ENCODE data around the gene ANKH. TPM values are rescaled to one million over a fixed set of nuclear protein-coding genes. Genes with fewer than 3 reads are reported as not detected.

Gene ANKH
- total RNA-seq, 2 donors from 2014 or later: 76.5 to 106 TPM

DNA sequence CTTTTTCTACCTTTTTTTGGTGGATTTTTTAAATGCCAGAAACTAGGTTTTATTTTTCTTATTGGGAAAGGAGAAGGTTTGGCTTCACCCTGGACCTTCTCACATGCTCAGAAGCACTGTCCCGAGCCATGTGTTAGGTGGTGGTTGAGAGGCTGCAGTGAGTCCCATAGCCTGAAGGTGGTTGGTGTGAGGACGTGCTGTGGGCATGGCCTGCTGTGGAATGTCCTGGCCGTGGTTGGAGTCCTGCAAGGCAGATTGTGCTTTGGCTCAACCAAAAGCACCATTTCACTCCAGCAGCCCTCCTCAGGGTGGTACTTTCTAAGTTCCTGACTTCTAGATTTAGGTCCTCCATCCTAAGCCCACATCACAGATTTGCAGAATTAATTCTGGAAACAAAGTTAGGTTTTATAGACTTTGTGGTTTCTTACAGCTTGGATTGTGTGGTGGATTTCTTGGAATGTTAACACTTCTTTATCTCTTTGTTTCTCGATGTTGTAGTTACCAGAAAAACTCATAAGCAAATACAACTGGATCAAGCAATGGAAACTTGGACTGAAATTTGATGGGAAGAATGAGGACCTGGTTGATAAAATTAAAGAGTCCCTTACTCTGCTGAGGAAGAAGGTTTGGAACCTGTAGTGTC, 184.4 kb downstream of the ANKH start:
- no peaks in the 10 kb centered on the region for H3K27me3 ChIP-seq (replicated peaks; ENCODE audit: insufficient read depth)
- H3K4me3 ChIP-seq: no peak overlapping the region
- peaks cover 0 to 12% of the 10 kb centered on the region in 2 donors for H3K36me3 ChIP-seq
- peak overlapping the region; percentile 84 to 90 for H3K27ac ChIP-seq
- no peak for DNase-seq (ENCODE audit: low spot score)
- intact Hi-C loops (cut with DNase I): loop anchor here (5.0 to 10.0 kb wide), 2 partner anchors 188 to 315 kb away; partner anchors contain the start of gene ANKH
- H3K4me1 ChIP-seq (replicated peaks): peaks cover 19% of the 10 kb centered on the region
- TF ChIP-seq, protein P1, sequence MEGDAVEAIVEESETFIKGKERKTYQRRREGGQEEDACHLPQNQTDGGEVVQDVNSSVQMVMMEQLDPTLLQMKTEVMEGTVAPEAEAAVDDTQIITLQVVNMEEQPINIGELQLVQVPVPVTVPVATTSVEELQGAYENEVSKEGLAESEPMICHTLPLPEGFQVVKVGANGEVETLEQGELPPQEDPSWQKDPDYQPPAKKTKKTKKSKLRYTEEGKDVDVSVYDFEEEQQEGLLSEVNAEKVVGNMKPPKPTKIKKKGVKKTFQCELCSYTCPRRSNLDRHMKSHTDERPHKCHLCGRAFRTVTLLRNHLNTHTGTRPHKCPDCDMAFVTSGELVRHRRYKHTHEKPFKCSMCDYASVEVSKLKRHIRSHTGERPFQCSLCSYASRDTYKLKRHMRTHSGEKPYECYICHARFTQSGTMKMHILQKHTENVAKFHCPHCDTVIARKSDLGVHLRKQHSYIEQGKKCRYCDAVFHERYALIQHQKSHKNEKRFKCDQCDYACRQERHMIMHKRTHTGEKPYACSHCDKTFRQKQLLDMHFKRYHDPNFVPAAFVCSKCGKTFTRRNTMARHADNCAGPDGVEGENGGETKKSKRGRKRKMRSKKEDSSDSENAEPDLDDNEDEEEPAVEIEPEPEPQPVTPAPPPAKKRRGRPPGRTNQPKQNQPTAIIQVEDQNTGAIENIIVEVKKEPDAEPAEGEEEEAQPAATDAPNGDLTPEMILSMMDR (IDR thresholded peaks at IDR 0.05): peak in 2 of 4 experiments; percentile 22 to 29
- TF ChIP-seq POLR2AphosphoS5 (IDR thresholded peaks at IDR 0.05): no peak
- 30% methylated on average over 4 of the region's 4 CpGs for WGBS
- no peaks in the 10 kb centered on the region for H3K9me3 ChIP-seq

DNA sequence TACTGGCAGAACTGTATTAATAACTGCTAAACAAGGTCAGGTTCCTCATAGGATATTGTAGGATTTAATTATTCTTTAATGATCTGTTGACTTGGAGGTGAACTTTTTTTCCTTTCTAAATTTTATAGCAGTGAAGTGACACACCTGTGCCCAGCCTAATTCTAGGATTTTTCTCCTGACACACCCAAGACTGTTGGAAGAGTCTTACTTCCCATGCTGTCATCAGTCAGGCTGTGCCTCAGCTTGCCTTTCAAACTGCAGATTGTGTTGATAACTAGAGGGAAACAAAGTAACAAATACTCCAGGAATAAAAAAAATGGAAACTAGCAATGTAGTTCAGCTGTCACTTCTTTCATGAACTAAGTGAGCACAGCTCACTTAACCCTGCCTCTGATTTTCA, 185.1 kb downstream of the ANKH start:
- Histone ChIP-seq H3K9me3 (no peaks in the 10 kb centered on the region), H3K4me3 (no peak overlapping the region), H3K27me3 (replicated peaks; ENCODE audit: insufficient read depth) (no peaks in the 10 kb centered on the region), H3K4me1 (replicated peaks) (peaks cover 22% of the 10 kb centered on the region), H3K27ac (peak overlapping the region; percentile 84 to 90), H3K36me3 (peaks cover 0 to 12% of the 10 kb centered on the region in 2 donors)
- no peak for DNase-seq (ENCODE audit: low spot score)
- intact Hi-C loops (cut with DNase I): loop anchor here (5.0 to 10.0 kb wide), 2 partner anchors 188 to 316 kb away; partner anchors contain the start of gene ANKH
- TF ChIP-seq POLR2AphosphoS5 (IDR thresholded peaks at IDR 0.05): peak; percentile 27
- no peak for TF ChIP-seq POLR2A (IDR thresholded peaks at IDR 0.05)

DNA sequence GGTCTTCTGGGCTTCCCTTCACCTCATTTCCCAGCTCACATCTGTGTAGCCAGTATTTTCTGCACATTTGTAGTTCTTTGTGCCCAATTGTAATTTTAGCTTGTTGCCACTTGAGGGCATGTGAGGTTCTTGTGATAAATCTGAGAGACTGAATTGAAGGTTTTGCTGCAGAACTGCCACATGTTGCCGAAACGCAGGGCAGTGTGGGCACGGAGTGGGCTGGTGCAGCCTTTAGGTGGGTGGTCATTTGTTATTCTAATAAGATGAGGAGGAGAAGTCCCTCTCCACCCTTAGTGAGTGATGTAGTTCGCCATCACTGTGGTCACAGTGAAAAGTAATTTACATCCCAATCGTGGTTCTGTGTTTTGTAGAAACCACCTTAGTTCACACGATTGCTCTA, 185.8 kb downstream of the ANKH start:
- TF ChIP-seq POLR2A (IDR thresholded peaks at IDR 0.05) (no peak), POLR2AphosphoS5 (IDR thresholded peaks at IDR 0.05) (peak; percentile 56)
- TF ChIP-seq, protein P1 (IDR thresholded peaks at IDR 0.05): peak; percentile 34 to 87 (median 70)
- WGBS: 40% methylated on average over 6 of the region's 6 CpGs
- DNase-seq (ENCODE audit: low spot score): peak; percentile 49
- no peak overlapping the region for H3K4me3 ChIP-seq
- peaks cover 25% of the 10 kb centered on the region for H3K4me1 ChIP-seq (replicated peaks)
- peak overlapping the region; percentile 84 to 90 for H3K27ac ChIP-seq
- H3K27me3 ChIP-seq (replicated peaks; ENCODE audit: insufficient read depth): no peaks in the 10 kb centered on the region
- H3K9me3 ChIP-seq: no peaks in the 10 kb centered on the region
- intact Hi-C loops (cut with DNase I): loop anchor here (5.0 to 10.0 kb wide), 2 partner anchors 189 to 317 kb away; partner anchors contain the start of gene ANKH
- peaks cover 0 to 11% of the 10 kb centered on the region in 2 donors for H3K36me3 ChIP-seq

DNA sequence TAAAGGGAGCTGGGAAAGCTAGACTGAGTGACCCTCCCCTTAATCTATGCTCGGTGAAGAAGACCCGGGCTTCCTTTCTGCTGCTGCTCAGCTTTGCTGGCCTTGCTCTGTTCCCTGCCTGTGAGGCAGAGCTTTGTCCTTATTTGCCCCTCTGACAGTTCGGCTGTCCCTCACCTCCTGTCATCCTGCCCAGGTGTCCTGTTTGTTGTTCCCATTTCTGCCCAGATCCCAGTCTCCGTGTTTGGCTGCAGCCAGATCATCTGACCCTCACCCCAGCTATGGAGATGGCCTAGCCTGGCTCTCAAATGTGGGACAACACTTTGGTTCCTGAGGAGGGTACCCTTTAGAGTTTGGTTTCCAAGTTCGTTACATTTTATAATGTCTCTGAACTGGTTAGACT, 186.8 kb downstream of the ANKH start:
- WGBS: 29% methylated on average over 5 of the region's 5 CpGs
- Histone ChIP-seq H3K4me3 (no peak overlapping the region), H3K4me1 (replicated peaks) (peaks cover 25% of the 10 kb centered on the region), H3K27me3 (replicated peaks; ENCODE audit: insufficient read depth) (no peaks in the 10 kb centered on the region), H3K9me3 (no peaks in the 10 kb centered on the region), H3K27ac (peak overlapping the region; percentile 84 to 90), H3K36me3 (peaks cover 0 to under 1% of the 10 kb centered on the region in 2 donors)
- intact Hi-C loops (cut with DNase I): loop anchor here (5.0 to 10.0 kb wide), 2 partner anchors 190 to 318 kb away; partner anchors contain the start of gene ANKH
- peak; percentile 75 for TF ChIP-seq POLR2AphosphoS5 (IDR thresholded peaks at IDR 0.05)
- TF ChIP-seq, protein P1 (IDR thresholded peaks at IDR 0.05): no peak
- TF ChIP-seq POLR2A (IDR thresholded peaks at IDR 0.05): no peak
- peak; percentile 73 for DNase-seq (ENCODE audit: low spot score)

DNA sequence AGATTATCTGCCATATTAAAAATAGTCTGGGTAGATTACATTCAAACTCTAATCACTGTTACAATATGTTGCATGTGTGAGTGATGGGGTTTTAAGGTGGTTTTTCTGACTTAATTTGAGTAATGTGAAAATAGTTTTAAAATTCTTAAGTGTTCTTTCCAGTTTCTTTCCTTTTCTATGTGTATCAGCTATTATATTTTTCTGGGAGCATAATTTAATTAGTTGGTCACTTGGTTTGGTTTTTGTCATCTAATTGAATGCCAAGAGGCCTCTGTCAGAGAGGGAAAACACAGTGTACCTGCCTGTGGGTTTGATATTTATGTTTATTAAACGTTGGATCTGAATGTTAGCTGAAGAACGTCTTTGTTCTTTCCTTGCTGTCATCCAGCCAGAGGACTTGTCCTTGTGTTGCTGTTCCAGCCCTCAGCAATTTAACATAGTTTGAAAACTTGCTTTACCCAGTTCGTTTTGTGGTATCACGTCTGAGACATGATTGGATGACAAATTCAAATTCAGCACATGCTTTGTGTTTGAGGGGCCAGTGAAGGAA, 187.6 kb downstream of the ANKH start:
- no peaks in the 10 kb centered on the region for H3K27me3 ChIP-seq (replicated peaks; ENCODE audit: insufficient read depth)
- H3K9me3 ChIP-seq: no peaks in the 10 kb centered on the region
- peak overlapping the region; percentile 84 to 90 for H3K27ac ChIP-seq
- peak; percentile 83 for DNase-seq (ENCODE audit: low spot score)
- 30% methylated on average over 4 of the region's 4 CpGs for WGBS
- intact Hi-C loops (cut with DNase I): loop anchor here (10.0 kb wide), 1 partner anchor 191 kb away; the partner anchor contains the start of gene ANKH
- TF ChIP-seq POLR2A (IDR thresholded peaks at IDR 0.05) (no peak), POLR2AphosphoS5 (IDR thresholded peaks at IDR 0.05) (peak; percentile 88)
- TF ChIP-seq, protein P1 (IDR thresholded peaks at IDR 0.05): no peak
- peaks cover 25% of the 10 kb centered on the region for H3K4me1 ChIP-seq (replicated peaks)
- no peak overlapping the region for H3K4me3 ChIP-seq
- H3K36me3 ChIP-seq: no peaks in the 10 kb centered on the region

Measured in prostate gland (tissue), 2 donors.